ENCODE data around the gene ZSCAN21.

Gene ZSCAN21

GRCh38 chr7:100015232-100016214 is 34.1 kb upstream of the ZSCAN21 start, which contains the start of gene ZKSCAN1:
Gene ZKSCAN1 (plus strand): TSS chr7:100015596. CDS start chr7:100023507, 7,911 bp downstream.
- no peaks in the 10 kb centered on the region for H3K9me3 ChIP-seq (ENCODE audit: control insufficient read depth in 1 of 2, low read length in 2 of 2)
- H3K27ac ChIP-seq (ENCODE audit: low read length): peak within 1 kb of the TSS; percentile 83
- no peaks in the 10 kb centered on the region for H3K27me3 ChIP-seq (ENCODE audit: low read depth, low read length)
- peaks cover 4 to 29% of the 10 kb centered on the region in 2 donors for H3K4me1 ChIP-seq (ENCODE audit: control insufficient read depth in 1 of 2, insufficient read depth in 2 of 2, low read length in 2 of 2)
- peak within 1 kb of the TSS; percentile 81 to 85 for H3K4me3 ChIP-seq (ENCODE audit: low read depth in 1 of 2, low read length in 2 of 2)
- no peaks in the 10 kb centered on the region for H3K36me3 ChIP-seq (ENCODE audit: control insufficient read depth in 1 of 2, insufficient read depth in 2 of 2, low read length in 2 of 2)

- Histone ChIP-seq H3K4me3 (ENCODE audit: low read depth in 1 of 2, low read length in 2 of 2) (peak overlapping the region; percentile 81 to 85), H3K27ac (ENCODE audit: low read length) (peak overlapping the region; percentile 83), H3K9me3 (ENCODE audit: control insufficient read depth in 1 of 2, low read length in 2 of 2) (no peaks in the 10 kb centered on the region), H3K27me3 (ENCODE audit: low read depth, low read length) (no peaks in the 10 kb centered on the region), H3K4me1 (ENCODE audit: control insufficient read depth in 1 of 2, insufficient read depth in 2 of 2, low read length in 2 of 2) (peaks cover 4 to 29% of the 10 kb centered on the region in 2 donors), H3K36me3 (ENCODE audit: control insufficient read depth in 1 of 2, insufficient read depth in 2 of 2, low read length in 2 of 2) (no peaks in the 10 kb centered on the region)
These were observed 33.2 kb upstream of the ZSCAN21 start for GRCh38 chr7:100016215-100016901.

- no peak overlapping the region for H3K4me3 ChIP-seq (ENCODE audit: low read depth in 1 of 2, low read length in 2 of 2)
- H3K27ac ChIP-seq (ENCODE audit: low read length): peak overlapping the region; percentile 83
These were observed 32.3 kb upstream of the ZSCAN21 start for GRCh38 chr7:100017300-100017699.

GRCh38 chr7:100017875-100018274 is 31.7 kb upstream of the ZSCAN21 start:
- peaks cover 0 to 4% of the 10 kb centered on the region in 2 donors for H3K36me3 ChIP-seq (ENCODE audit: control insufficient read depth in 1 of 2, insufficient read depth in 2 of 2, low read length in 2 of 2)
- peaks cover 4 to 29% of the 10 kb centered on the region in 2 donors for H3K4me1 ChIP-seq (ENCODE audit: control insufficient read depth in 1 of 2, insufficient read depth in 2 of 2, low read length in 2 of 2)
- no peaks in the 10 kb centered on the region for H3K27me3 ChIP-seq (ENCODE audit: low read depth, low read length)
- H3K27ac ChIP-seq (ENCODE audit: low read length): peak overlapping the region; percentile 83
- H3K4me3 ChIP-seq (ENCODE audit: low read depth in 1 of 2, low read length in 2 of 2): no peak overlapping the region
- H3K9me3 ChIP-seq (ENCODE audit: control insufficient read depth in 1 of 2, low read length in 2 of 2): no peaks in the 10 kb centered on the region

More at GRCh38 chr7:100017300-100017699, 32.3 kb upstream of the ZSCAN21 start:
- Histone ChIP-seq H3K36me3 (ENCODE audit: control insufficient read depth in 1 of 2, insufficient read depth in 2 of 2, low read length in 2 of 2) (no peaks in the 10 kb centered on the region), H3K27me3 (ENCODE audit: low read depth, low read length) (no peaks in the 10 kb centered on the region), H3K9me3 (ENCODE audit: control insufficient read depth in 1 of 2, low read length in 2 of 2) (no peaks in the 10 kb centered on the region), H3K4me1 (ENCODE audit: control insufficient read depth in 1 of 2, insufficient read depth in 2 of 2, low read length in 2 of 2) (peaks cover 4 to 29% of the 10 kb centered on the region in 2 donors)

- Histone ChIP-seq H3K9me3 (ENCODE audit: control insufficient read depth in 1 of 2, low read length in 2 of 2) (no peaks in the 10 kb centered on the region), H3K27ac (ENCODE audit: low read length) (no peak overlapping the region), H3K4me3 (ENCODE audit: low read depth in 1 of 2, low read length in 2 of 2) (no peak overlapping the region), H3K4me1 (ENCODE audit: control insufficient read depth in 1 of 2, insufficient read depth in 2 of 2, low read length in 2 of 2) (peaks cover 4 to 29% of the 10 kb centered on the region in 2 donors), H3K27me3 (ENCODE audit: low read depth, low read length) (no peaks in the 10 kb centered on the region), H3K36me3 (ENCODE audit: control insufficient read depth in 1 of 2, insufficient read depth in 2 of 2, low read length in 2 of 2) (peaks cover 12 to 19% of the 10 kb centered on the region in 2 donors)
These were observed 29.7 kb upstream of the ZSCAN21 start for GRCh38 chr7:100019908-100020307.

DNA sequence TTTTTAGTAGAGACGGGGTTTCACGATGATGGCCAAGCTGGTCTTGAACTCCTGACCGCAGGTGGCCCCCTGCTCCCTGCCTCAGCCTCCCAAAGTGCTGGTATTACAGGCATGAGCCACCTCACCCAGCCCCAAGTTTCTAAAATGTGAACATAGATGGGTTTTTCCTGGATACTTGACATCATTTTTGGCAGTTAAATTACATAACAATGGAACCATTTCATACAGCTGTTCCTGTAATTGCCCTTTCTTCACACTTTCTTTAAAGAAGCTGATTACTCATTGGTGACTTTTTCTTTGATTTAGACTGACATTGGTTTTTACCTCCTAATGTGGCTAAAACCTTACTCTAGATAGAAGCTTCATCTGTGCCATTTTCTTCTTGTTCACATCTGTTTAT is 28.3 kb upstream of the ZSCAN21 start:
- H3K36me3 ChIP-seq (ENCODE audit: control insufficient read depth in 1 of 2, insufficient read depth in 2 of 2, low read length in 2 of 2): peaks cover 18 to 19% of the 10 kb centered on the region in 2 donors
- H3K4me1 ChIP-seq (ENCODE audit: control insufficient read depth in 1 of 2, insufficient read depth in 2 of 2, low read length in 2 of 2): peaks cover 4 to 28% of the 10 kb centered on the region in 2 donors
- no peaks in the 10 kb centered on the region for H3K9me3 ChIP-seq (ENCODE audit: control insufficient read depth in 1 of 2, low read length in 2 of 2)
- H3K27me3 ChIP-seq (ENCODE audit: low read depth, low read length): no peaks in the 10 kb centered on the region
- no peak overlapping the region for H3K4me3 ChIP-seq (ENCODE audit: low read depth in 1 of 2, low read length in 2 of 2)
- H3K27ac ChIP-seq (ENCODE audit: low read length): peak overlapping the region; percentile 5

DNA sequence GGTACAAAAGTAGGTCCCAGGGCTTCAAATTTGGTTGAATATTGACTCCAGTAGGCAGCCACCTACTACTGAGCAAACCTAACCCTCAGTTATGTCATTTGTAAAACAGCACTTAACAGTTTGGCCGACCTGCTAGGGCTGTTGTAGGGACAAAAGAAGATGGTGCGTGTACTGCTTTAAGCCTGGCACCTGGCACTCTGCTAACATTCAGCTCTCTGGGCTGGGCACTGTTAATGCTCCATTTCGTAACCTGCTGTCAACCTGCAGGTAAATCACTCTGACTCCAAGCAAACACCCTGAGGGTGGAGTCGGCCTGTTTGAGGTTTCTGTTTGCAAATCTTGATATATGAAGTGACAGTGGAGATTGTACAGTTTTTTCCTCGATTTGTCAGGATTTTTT is 27.0 kb upstream of the ZSCAN21 start:
- H3K27ac ChIP-seq (ENCODE audit: low read length): peak overlapping the region; percentile 2
- peaks cover 0 to 15% of the 10 kb centered on the region in 2 donors for H3K4me1 ChIP-seq (ENCODE audit: control insufficient read depth in 1 of 2, insufficient read depth in 2 of 2, low read length in 2 of 2)
- no peak overlapping the region for H3K4me3 ChIP-seq (ENCODE audit: low read depth in 1 of 2, low read length in 2 of 2)
- no peaks in the 10 kb centered on the region for H3K9me3 ChIP-seq (ENCODE audit: control insufficient read depth in 1 of 2, low read length in 2 of 2)
- peaks cover 18 to 27% of the 10 kb centered on the region in 2 donors for H3K36me3 ChIP-seq (ENCODE audit: control insufficient read depth in 1 of 2, insufficient read depth in 2 of 2, low read length in 2 of 2)
- H3K27me3 ChIP-seq (ENCODE audit: low read depth, low read length): no peaks in the 10 kb centered on the region

- H3K27me3 ChIP-seq (ENCODE audit: low read depth, low read length): no peaks in the 10 kb centered on the region
- peak overlapping the region; percentile 39 for H3K27ac ChIP-seq (ENCODE audit: low read length)
- no peak overlapping the region for H3K4me3 ChIP-seq (ENCODE audit: low read depth in 1 of 2, low read length in 2 of 2)
- peaks cover 18 to 32% of the 10 kb centered on the region in 2 donors for H3K36me3 ChIP-seq (ENCODE audit: control insufficient read depth in 1 of 2, insufficient read depth in 2 of 2, low read length in 2 of 2)
- peaks cover 0 to 9% of the 10 kb centered on the region in 2 donors for H3K4me1 ChIP-seq (ENCODE audit: control insufficient read depth in 1 of 2, insufficient read depth in 2 of 2, low read length in 2 of 2)
- H3K9me3 ChIP-seq (ENCODE audit: control insufficient read depth in 1 of 2, low read length in 2 of 2): no peaks in the 10 kb centered on the region
These were observed 26.0 kb upstream of the ZSCAN21 start for GRCh38 chr7:100023526-100023925.

DNA sequence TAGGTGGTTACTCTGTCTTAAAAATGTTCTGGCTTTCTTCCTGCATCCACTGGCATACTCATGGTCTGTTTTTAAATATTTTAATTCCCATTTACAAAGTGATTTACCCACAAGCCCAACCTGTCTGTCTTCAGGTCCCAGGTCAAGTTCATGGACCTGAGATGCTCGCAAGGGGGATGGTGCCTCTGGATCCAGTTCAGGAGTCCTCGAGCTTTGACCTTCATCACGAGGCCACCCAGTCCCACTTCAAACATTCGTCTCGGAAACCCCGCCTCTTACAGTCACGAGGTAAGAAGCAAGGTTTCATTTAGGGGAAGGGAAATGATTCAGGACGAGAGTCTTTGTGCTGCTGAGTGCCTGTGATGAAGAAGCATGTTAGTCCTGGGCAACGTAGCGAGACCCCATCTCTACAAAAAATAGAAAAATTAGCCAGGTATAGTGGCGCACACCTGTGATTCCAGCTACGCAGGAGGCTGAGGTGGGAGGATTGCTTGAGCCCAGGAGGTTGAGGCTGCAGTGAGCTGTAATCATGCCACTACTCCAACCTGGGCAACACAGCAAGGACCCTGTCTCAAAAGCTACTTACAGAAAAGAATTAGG is 25.5 kb upstream of the ZSCAN21 start:
- H3K27me3 ChIP-seq (ENCODE audit: low read depth, low read length): no peaks in the 10 kb centered on the region
- no peak overlapping the region for H3K27ac ChIP-seq (ENCODE audit: low read length)
- no peak overlapping the region for H3K4me3 ChIP-seq (ENCODE audit: low read depth in 1 of 2, low read length in 2 of 2)
- no peaks in the 10 kb centered on the region for H3K9me3 ChIP-seq (ENCODE audit: control insufficient read depth in 1 of 2, low read length in 2 of 2)
- H3K4me1 ChIP-seq (ENCODE audit: control insufficient read depth in 1 of 2, insufficient read depth in 2 of 2, low read length in 2 of 2): peaks cover 0 to 4% of the 10 kb centered on the region in 2 donors
- H3K36me3 ChIP-seq (ENCODE audit: control insufficient read depth in 1 of 2, insufficient read depth in 2 of 2, low read length in 2 of 2): peaks cover 18 to 32% of the 10 kb centered on the region in 2 donors

- Histone ChIP-seq H3K9me3 (ENCODE audit: control insufficient read depth in 1 of 2, low read length in 2 of 2) (no peaks in the 10 kb centered on the region), H3K4me3 (ENCODE audit: low read depth in 1 of 2, low read length in 2 of 2) (no peak overlapping the region), H3K36me3 (ENCODE audit: control insufficient read depth in 1 of 2, insufficient read depth in 2 of 2, low read length in 2 of 2) (peaks cover 44 to 62% of the 10 kb centered on the region in 2 donors), H3K27ac (ENCODE audit: low read length) (no peak overlapping the region), H3K4me1 (ENCODE audit: control insufficient read depth in 1 of 2, insufficient read depth in 2 of 2, low read length in 2 of 2) (no peaks in the 10 kb centered on the region), H3K27me3 (ENCODE audit: low read depth, low read length) (no peaks in the 10 kb centered on the region)
These were observed 22.4 kb upstream of the ZSCAN21 start for GRCh38 chr7:100027197-100027596.

DNA sequence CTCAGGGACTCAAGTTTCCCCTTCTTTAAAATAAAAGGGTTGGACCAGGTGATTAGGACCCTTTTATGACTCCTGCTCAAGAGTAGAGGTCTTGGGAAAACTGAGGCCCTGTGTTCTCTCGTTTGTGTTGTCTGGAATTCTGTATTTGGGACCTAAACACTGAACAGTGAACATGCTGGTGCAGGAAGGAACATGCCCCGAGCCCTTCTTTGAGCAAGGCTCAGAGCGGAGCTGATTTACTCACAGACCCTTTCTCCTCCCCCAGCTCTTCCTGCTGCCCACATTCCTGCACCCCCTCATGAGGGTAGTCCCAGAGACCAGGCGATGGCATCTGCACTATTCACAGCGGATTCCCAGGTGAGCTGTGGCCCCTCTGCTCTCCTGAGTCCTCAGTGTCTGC is 20.0 kb upstream of the ZSCAN21 start:
- no peaks in the 10 kb centered on the region for H3K27me3 ChIP-seq (ENCODE audit: low read depth, low read length)
- H3K4me1 ChIP-seq (ENCODE audit: control insufficient read depth in 1 of 2, insufficient read depth in 2 of 2, low read length in 2 of 2): no peaks in the 10 kb centered on the region
- H3K27ac ChIP-seq (ENCODE audit: low read length): no peak overlapping the region
- H3K4me3 ChIP-seq (ENCODE audit: low read depth in 1 of 2, low read length in 2 of 2): no peak overlapping the region
- no peaks in the 10 kb centered on the region for H3K9me3 ChIP-seq (ENCODE audit: control insufficient read depth in 1 of 2, low read length in 2 of 2)
- peaks cover 49 to 62% of the 10 kb centered on the region in 2 donors for H3K36me3 ChIP-seq (ENCODE audit: control insufficient read depth in 1 of 2, insufficient read depth in 2 of 2, low read length in 2 of 2)

Data from muscle layer of duodenum (tissue), 2 donors.